ENCODE results near the gene RPL5.
A peak's percentile ranks its signal among the peaks of the same experiment; 100 is the strongest.

The RPL5 gene

DNA sequence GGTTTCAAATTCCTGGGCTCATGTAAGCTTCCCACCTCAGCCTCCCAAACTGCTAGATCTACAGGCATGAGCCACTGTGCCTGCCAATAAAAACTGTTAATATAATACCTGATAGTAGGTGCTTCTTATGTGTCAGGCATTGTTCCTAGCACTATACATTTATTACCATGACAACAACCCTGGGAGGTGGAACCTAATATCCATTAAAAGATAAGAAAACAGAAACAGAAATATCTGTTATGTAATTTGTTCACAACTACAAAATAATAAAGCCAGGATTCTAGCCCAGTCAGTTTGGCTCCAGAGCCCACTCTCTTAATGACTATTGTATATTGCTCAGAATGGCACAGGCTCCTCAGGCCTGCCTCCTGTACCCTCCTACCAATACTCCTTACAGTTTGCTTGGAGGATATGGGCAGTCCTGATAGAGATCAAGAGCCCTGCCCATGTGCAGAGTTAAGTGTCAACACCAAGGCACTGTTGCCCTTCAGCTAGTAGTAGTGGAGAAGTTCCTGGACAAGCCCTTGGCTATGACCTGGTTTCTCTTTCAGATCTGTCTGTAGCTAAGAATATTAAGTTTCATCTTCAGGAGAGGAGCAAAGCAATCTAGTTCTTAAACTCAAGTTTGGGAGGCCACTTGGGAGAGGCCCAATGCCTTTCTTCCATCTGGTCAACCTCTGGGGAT is 22.4 kb downstream of the RPL5 start:
- Mint-ChIP-seq H3K27ac (no peak overlapping the region), H3K4me3 (no peak overlapping the region), H3K27me3 (no peaks in the 10 kb centered on the region), H3K36me3 (peaks cover 20% of the 10 kb centered on the region), H3K9me3 (no peaks in the 10 kb centered on the region), H3K4me1 (peaks cover 13% of the 10 kb centered on the region)
- no peak for DNase-seq (ENCODE audit: low spot score in 2 of 2)
- no peak for ATAC-seq (ENCODE audit: low read depth)

GRCh38 chr1:92855236-92855635 is 23.4 kb downstream of the RPL5 start:
- DNase-seq (ENCODE audit: low spot score in 2 of 2) (no peak), ATAC-seq (ENCODE audit: low read depth) (no peak)
- Mint-ChIP-seq H3K4me1 (peaks cover 14% of the 10 kb centered on the region), H3K27ac (no peak overlapping the region), H3K9me3 (no peaks in the 10 kb centered on the region), H3K27me3 (no peaks in the 10 kb centered on the region), H3K36me3 (peaks cover 18% of the 10 kb centered on the region), H3K4me3 (no peak overlapping the region)

DNA sequence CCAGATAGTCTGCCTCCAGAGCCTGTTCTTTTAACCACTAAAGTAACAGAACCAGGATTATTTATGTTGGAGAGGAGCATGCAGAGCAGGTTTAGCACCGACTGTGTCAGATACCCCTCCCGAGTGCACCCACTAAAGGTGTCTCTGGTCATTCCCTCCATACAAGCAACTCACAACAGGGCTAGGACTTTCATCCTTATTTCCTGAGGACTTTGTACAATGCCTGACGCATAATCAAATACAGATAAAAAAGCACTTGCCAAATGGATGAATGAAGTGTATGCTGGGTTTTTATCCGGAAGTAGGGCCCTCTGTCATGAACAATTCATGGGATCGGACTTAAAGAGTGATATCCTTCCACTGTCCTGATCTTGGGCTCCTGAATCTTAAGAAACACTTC is 26.0 kb downstream of the RPL5 start:
- Mint-ChIP-seq H3K4me1 (peaks cover 13% of the 10 kb centered on the region), H3K4me3 (no peak overlapping the region), H3K27me3 (no peaks in the 10 kb centered on the region), H3K27ac (no peak overlapping the region), H3K36me3 (peaks cover 19% of the 10 kb centered on the region), H3K9me3 (no peaks in the 10 kb centered on the region)
- DNase-seq (ENCODE audit: low spot score in 2 of 2) (no peak), ATAC-seq (ENCODE audit: low read depth) (no peak)

DNA sequence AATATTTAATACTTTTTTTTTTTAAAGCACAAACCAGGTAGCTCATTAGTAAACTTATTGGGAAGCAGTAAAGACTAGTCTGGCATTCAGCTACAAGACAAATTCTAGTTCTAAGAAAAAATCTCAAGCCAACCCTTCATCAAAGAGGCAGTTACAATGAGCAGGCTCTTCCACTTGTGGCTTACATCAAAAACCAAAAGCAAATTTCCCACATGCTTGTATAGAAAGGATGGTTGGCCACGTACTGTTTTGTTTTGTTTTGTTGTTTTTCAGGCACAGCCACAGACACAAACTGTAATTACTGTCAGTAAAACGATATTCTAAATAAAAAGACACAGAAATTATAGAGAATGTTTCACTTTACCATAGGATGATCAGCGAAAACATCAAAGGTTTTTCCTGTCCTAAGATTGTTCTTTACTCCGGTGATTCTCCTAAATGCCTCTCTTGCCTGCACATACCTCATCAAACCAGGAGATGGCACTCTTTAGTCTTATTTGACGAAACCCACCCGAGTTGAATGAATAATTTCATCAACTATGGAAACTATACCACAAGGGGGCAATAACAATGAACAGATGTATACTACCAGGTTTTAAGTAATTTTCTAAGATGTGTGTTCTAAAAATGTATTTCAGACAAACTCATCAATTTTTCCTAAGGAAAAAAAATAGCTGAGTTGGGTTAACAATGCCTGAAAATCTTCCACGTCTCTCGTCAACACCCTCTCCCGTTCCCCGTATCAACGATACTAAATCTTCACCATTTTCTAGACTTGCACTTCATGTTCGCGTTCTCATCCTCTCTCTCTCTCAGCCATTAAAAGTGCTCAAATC is 26.9 kb downstream of the RPL5 start:
- ATAC-seq (ENCODE audit: low read depth): peak; percentile 95
- peaks cover 8% of the 10 kb centered on the region for H3K4me1 Mint-ChIP-seq
- peaks cover 19% of the 10 kb centered on the region for H3K36me3 Mint-ChIP-seq
- H3K27ac Mint-ChIP-seq: no peak overlapping the region
- DNase-seq (ENCODE audit: low spot score in 2 of 2): peak; percentile 43 to 80
- no peaks in the 10 kb centered on the region for H3K9me3 Mint-ChIP-seq
- peak overlapping the region; percentile 28 for H3K4me3 Mint-ChIP-seq
- H3K27me3 Mint-ChIP-seq: no peaks in the 10 kb centered on the region

DNA sequence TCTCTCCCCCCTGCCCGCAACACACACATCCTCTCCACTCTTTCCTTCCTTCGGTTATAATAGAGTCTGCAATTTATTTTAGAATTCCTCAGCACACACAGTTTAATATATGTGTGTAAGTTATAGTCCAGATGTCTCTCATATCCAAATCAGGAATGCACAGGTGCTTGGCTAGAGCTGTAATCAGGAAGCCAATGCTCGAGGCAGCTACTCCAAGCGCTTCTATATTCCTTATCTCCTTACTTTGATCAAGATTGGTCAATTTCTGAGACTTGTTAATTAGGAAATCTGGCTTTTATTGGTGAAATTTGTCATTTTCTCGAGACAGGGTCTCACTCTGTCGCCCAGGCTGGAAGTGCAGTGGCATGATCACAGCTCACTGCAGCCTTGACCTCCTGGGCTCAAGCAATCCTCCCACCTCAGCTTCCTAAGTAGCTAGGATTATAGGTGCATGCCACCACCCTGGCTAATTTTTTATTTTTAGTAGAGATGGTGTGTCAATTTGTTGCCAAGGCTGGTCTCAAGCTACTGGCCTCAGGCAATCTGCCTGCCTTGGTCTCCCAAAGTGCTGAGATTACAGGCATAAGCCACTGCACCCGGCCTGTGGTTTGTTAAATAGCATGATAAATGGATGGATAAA is 27.7 kb downstream of the RPL5 start:
- Mint-ChIP-seq H3K36me3 (peaks cover 15% of the 10 kb centered on the region), H3K4me3 (peak overlapping the region; percentile 28), H3K4me1 (peaks cover 8% of the 10 kb centered on the region), H3K9me3 (no peaks in the 10 kb centered on the region), H3K27me3 (no peaks in the 10 kb centered on the region), H3K27ac (no peak overlapping the region)
- no peak for DNase-seq (ENCODE audit: low spot score in 2 of 2)
- peak; percentile 7 for ATAC-seq (ENCODE audit: low read depth)

- Mint-ChIP-seq H3K27ac (peak overlapping the region; percentile 74), H3K4me3 (no peak overlapping the region), H3K4me1 (peaks cover 8% of the 10 kb centered on the region), H3K9me3 (no peaks in the 10 kb centered on the region), H3K36me3 (peaks cover 7% of the 10 kb centered on the region), H3K27me3 (no peaks in the 10 kb centered on the region)
- DNase-seq (ENCODE audit: low spot score in 2 of 2): no peak
- ATAC-seq (ENCODE audit: low read depth): no peak
These were observed 30.8 kb downstream of the RPL5 start for GRCh38 chr1:92862605-92863004.

GRCh38 chr1:92864131-92864530 is 32.3 kb downstream of the RPL5 start:
- DNase-seq (ENCODE audit: low spot score in 2 of 2): no peak
- H3K27ac Mint-ChIP-seq: no peak overlapping the region
- peaks cover 7% of the 10 kb centered on the region for H3K4me1 Mint-ChIP-seq
- no peaks in the 10 kb centered on the region for H3K9me3 Mint-ChIP-seq
- H3K4me3 Mint-ChIP-seq: no peak overlapping the region
- ATAC-seq (ENCODE audit: low read depth): no peak
- peaks cover 9% of the 10 kb centered on the region for H3K36me3 Mint-ChIP-seq
- H3K27me3 Mint-ChIP-seq: no peaks in the 10 kb centered on the region

DNA sequence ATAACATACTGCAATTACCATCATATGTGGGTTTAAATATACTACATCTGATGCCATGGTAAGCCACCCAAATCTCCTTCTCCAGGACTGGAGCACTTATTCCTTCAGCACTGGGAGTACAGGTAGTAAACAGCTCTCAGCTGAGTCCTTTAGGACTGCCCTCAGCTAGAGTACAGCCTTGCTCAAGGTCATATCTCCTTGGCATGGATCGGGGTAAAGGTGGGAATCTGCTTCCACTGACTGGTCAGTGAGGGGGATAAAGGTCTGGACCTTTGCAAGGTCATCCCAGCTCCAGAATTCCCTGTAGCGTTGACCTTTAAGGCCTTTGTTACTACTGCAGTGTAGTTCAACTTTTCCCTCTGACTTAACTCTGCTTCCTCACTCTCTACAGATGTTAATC is 38.8 kb downstream of the RPL5 start:
- Mint-ChIP-seq H3K9me3 (no peaks in the 10 kb centered on the region), H3K36me3 (peaks cover 20% of the 10 kb centered on the region), H3K27me3 (no peaks in the 10 kb centered on the region), H3K27ac (no peak overlapping the region), H3K4me1 (peaks cover 6% of the 10 kb centered on the region), H3K4me3 (no peak overlapping the region)
- DNase-seq (ENCODE audit: low spot score in 2 of 2) (no peak), ATAC-seq (ENCODE audit: low read depth) (no peak)

DNA sequence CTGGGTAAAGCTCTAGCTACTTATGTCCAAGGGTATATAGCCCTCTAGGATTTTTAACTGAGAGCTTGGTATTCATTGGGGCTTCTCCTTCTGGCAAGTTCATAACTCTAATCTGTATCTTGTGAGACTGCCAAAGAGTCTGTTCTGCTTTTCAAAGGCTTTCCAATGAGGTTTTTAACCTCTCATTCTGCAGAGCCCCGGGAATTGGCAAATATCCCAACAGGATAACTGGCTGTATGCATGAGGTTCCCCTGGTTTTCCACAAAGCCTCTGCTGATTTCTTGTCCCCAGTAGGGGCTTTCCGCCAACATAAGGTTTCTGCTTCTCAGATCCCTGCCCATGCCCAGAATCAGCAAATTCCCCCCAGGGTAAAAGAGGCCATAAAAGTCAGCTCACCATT is 40.9 kb downstream of the RPL5 start:
- no peak for ATAC-seq (ENCODE audit: low read depth)
- DNase-seq (ENCODE audit: low spot score in 2 of 2): no peak
- H3K27me3 Mint-ChIP-seq: no peaks in the 10 kb centered on the region
- H3K4me1 Mint-ChIP-seq: peaks cover 12% of the 10 kb centered on the region
- H3K36me3 Mint-ChIP-seq: peaks cover 20% of the 10 kb centered on the region
- H3K27ac Mint-ChIP-seq: no peak overlapping the region
- H3K4me3 Mint-ChIP-seq: no peak overlapping the region
- H3K9me3 Mint-ChIP-seq: no peaks in the 10 kb centered on the region

GRCh38 chr1:92874987-92875386 is 43.1 kb downstream of the RPL5 start:
- ATAC-seq (ENCODE audit: low read depth) (no peak), DNase-seq (ENCODE audit: low spot score in 2 of 2) (no peak)
- no peaks in the 10 kb centered on the region for H3K9me3 Mint-ChIP-seq
- no peak overlapping the region for H3K27ac Mint-ChIP-seq
- H3K36me3 Mint-ChIP-seq: peaks cover 18% of the 10 kb centered on the region
- peaks cover 14% of the 10 kb centered on the region for H3K4me1 Mint-ChIP-seq
- H3K4me3 Mint-ChIP-seq: no peak overlapping the region
- no peaks in the 10 kb centered on the region for H3K27me3 Mint-ChIP-seq

DNA sequence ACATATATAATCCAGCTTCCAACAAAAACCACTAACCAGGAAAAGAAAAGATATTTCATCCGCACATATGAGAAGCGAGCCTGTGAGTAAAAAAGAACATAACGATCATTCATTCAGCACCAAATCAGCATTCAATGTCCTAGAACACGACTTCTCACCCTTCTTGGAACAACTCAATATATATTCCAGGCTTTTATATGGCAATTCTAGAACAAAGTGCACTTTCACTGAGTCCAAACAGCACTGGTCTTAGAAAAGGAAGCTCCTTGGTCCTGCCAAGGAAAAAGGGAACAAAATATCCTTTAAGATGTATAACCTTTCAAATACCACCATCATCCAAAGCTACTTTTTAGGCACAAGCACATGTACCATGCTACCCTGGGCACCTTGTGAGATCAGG is 44.5 kb downstream of the RPL5 start:
- ATAC-seq (ENCODE audit: low read depth) (no peak), DNase-seq (ENCODE audit: low spot score in 2 of 2) (no peak)
- H3K36me3 Mint-ChIP-seq: peaks cover 18% of the 10 kb centered on the region
- H3K27me3 Mint-ChIP-seq: no peaks in the 10 kb centered on the region
- peaks cover 14% of the 10 kb centered on the region for H3K4me1 Mint-ChIP-seq
- H3K9me3 Mint-ChIP-seq: no peaks in the 10 kb centered on the region
- H3K27ac Mint-ChIP-seq: no peak overlapping the region
- H3K4me3 Mint-ChIP-seq: no peak overlapping the region

GRCh38 chr1:92877081-92877711 is 45.4 kb downstream of the RPL5 start:
- ATAC-seq (ENCODE audit: low read depth): no peak
- H3K36me3 Mint-ChIP-seq: peaks cover 17% of the 10 kb centered on the region
- H3K4me3 Mint-ChIP-seq: no peak overlapping the region
- no peaks in the 10 kb centered on the region for H3K9me3 Mint-ChIP-seq
- peaks cover 14% of the 10 kb centered on the region for H3K4me1 Mint-ChIP-seq
- no peaks in the 10 kb centered on the region for H3K27me3 Mint-ChIP-seq
- no peak overlapping the region for H3K27ac Mint-ChIP-seq
- no peak for DNase-seq (ENCODE audit: low spot score in 2 of 2)

GRCh38 chr1:92877792-92878191 is 46.0 kb downstream of the RPL5 start:
- H3K27ac Mint-ChIP-seq: no peak overlapping the region
- DNase-seq (ENCODE audit: low spot score in 2 of 2) (no peak), ATAC-seq (ENCODE audit: low read depth) (no peak)
- H3K36me3 Mint-ChIP-seq: peaks cover 17% of the 10 kb centered on the region
- H3K4me3 Mint-ChIP-seq: no peak overlapping the region
- no peaks in the 10 kb centered on the region for H3K9me3 Mint-ChIP-seq
- peaks cover 16% of the 10 kb centered on the region for H3K4me1 Mint-ChIP-seq
- H3K27me3 Mint-ChIP-seq: no peaks in the 10 kb centered on the region

Measured in memory B cell (primary cell).